Tibial artery (tissue), 4 donors: Measurements from ENCODE around the gene KIF12.

Experiments used
- DNase-seq, 2 donors: peaks; one replicate each; pipeline ENCODE4 v3.0.0-alpha.2; 2019
- H3K27ac ChIP-seq, 2 donors: fragments of 200-600 bp; sonication (generic) in 1 of 2; 1 replicate in 1 of 2; 2 replicates in 1 of 2; pipeline ENCODE4 v1.5.1; 2018 to 2019; ENCODE audit warnings: mild to moderate bottlenecking in 1 of 2
- H3K27me3 ChIP-seq, 2 donors: fragments of 200-600 bp; sonication (generic) in 1 of 2; one replicate each; pipeline versions ENCODE4 v1.5.1 to v1.6.0; 2016 to 2019
- H3K36me3 ChIP-seq, 3 donors: fragments of 200-600 bp; sonication (generic) in 2 of 3; one replicate each; pipeline ENCODE4 v1.5.1; 2016 to 2019; ENCODE audit warnings: mild to moderate bottlenecking in 2 of 3
- H3K4me1 ChIP-seq, 4 donors: fragments of 200-600 bp; sonication (generic) in 2 of 4; 1 replicate in 3 of 4; 2 replicates in 1 of 4; pipeline ENCODE4 v1.5.1; 2016 to 2019
- H3K4me3 ChIP-seq, 2 donors: fragments of 200-600 bp; sonication (generic) in 1 of 2; 1 replicate in 1 of 2; 2 replicates in 1 of 2; pipeline ENCODE4 v1.5.1; 2018 to 2019; ENCODE audit warnings: mild to moderate bottlenecking in 2 of 2
- H3K9me3 ChIP-seq, 3 donors: fragments of 200-600 bp; sonication (generic) in 1 of 3; one replicate each; pipeline ENCODE4 v1.5.1; 2016 to 2019
- CTCF ChIP-seq, 2 experiments: fragments of 200-600 bp in 1 of 2; fragments of 450-650 bp in 1 of 2; IDR thresholded peaks; one replicate each; pipeline ENCODE4 v1.5.1; 2017 to 2019; ENCODE audit warnings: antibody characterized with exemption in 2 of 2, mild to moderate bottlenecking in 1 of 2, moderate library complexity in 1 of 2
- intact Hi-C: fragments of 100-400 bp; cut with DNase I; formaldehyde crosslinking; loops from one replicate; pipeline ENCODE4 v1.15.0; 2023; ENCODE audit warnings: low total_unique reads

KIF12 gene

DNA sequence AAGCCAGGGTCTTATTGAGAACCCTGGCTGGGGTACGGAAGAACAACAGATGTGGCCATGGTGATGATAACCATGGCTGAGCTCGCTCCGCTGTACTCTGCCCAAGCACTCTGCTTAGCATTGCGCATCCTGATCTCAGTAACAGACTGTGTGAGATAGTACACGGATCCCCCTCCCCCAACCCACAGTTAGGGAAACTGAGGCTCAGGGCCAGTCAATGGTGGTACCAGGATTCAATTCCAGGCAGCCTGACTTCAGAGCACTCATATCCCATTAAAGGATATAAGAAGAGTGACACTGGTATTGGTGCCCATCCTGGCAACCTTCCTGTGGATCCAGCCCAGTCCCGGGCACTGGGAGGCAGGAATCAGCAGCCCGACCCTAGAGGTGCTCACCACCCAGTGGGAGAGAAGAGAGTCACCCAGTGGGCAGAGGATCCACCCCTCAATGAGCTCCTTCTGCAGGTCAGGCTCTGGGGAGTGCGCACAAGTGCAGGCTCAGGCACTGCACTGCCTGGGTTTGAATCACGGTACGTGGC lies 26.5 kb upstream of the KIF12 start:
- Histone ChIP-seq H3K36me3 (no peaks in the 10 kb centered on the region), H3K27me3 (no peaks in the 10 kb centered on the region), H3K9me3 (peaks cover 0 to 16% (median 8%) of the 10 kb centered on the region in 3 donors), H3K4me3 (no peak overlapping the region), H3K27ac (no peak overlapping the region), H3K4me1 (peaks cover 0 to 5% (median 0%) of the 10 kb centered on the region in 4 donors)
- TF ChIP-seq CTCF (IDR thresholded peaks at IDR 0.05), result no peak
- intact Hi-C loops, result no loop called here
- no peak for DNase-seq

DNA sequence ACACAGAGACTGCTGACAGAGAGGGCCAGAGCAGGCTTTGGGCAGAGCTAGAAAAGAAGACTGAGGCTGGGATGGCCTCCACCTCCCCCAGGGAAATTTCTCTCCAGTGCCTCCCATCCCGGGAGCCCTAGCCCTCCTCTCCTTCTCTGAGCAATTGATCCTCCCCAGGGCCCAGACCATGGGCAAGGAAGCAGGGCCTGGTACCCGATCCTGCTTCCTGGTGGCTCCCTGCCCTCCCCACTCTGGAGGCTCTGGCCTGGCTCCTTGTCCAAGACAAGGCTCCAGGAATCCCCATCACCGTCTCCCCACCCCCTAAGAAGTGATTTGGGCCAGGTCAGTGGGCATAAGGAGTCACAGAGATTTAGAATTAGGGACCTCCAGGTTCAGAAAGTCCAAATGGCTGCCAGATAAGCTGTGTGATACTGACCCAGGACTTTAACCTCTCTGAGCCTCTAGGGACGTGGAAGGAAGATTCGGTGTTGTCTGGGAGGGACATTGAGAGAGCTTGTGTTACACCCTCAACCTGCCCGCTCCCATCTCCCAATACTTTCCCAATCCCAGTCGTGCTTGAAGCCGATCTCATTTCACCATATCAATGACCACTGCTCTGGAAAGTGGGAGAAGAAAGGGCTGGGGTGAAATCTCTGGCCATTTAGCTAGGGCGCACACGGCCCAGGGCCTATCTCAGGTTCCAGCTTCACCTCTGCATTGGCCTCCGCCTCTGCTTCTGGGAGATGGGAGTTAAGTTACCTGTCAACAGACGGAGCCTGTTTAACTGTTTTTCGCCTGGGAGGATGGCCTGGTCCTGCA lies 25.8 kb upstream of the KIF12 start:
- Histone ChIP-seq H3K36me3 (no peaks in the 10 kb centered on the region), H3K27ac (no peak overlapping the region), H3K27me3 (no peaks in the 10 kb centered on the region), H3K9me3 (peaks cover 0 to 16% (median 8%) of the 10 kb centered on the region in 3 donors), H3K4me3 (no peak overlapping the region), H3K4me1 (peaks cover 0 to 5% (median 0%) of the 10 kb centered on the region in 4 donors)
- intact Hi-C loops, result no loop called here
- no peak for DNase-seq
- no peak for TF ChIP-seq CTCF (IDR thresholded peaks at IDR 0.05)

GRCh38 chr9:114124138-114124537 lies 25.0 kb upstream of the KIF12 start:
- no peak overlapping the region for H3K27ac ChIP-seq
- intact Hi-C loops, result no loop called here
- H3K4me1 ChIP-seq, result peaks cover 0 to 5% (median 0%) of the 10 kb centered on the region in 4 donors
- H3K27me3 ChIP-seq, result no peaks in the 10 kb centered on the region
- no peak for TF ChIP-seq CTCF (IDR thresholded peaks at IDR 0.05)
- H3K36me3 ChIP-seq, result no peaks in the 10 kb centered on the region
- DNase-seq, result no peak
- peaks cover 0 to 16% (median 8%) of the 10 kb centered on the region in 3 donors for H3K9me3 ChIP-seq
- no peak overlapping the region for H3K4me3 ChIP-seq

DNA sequence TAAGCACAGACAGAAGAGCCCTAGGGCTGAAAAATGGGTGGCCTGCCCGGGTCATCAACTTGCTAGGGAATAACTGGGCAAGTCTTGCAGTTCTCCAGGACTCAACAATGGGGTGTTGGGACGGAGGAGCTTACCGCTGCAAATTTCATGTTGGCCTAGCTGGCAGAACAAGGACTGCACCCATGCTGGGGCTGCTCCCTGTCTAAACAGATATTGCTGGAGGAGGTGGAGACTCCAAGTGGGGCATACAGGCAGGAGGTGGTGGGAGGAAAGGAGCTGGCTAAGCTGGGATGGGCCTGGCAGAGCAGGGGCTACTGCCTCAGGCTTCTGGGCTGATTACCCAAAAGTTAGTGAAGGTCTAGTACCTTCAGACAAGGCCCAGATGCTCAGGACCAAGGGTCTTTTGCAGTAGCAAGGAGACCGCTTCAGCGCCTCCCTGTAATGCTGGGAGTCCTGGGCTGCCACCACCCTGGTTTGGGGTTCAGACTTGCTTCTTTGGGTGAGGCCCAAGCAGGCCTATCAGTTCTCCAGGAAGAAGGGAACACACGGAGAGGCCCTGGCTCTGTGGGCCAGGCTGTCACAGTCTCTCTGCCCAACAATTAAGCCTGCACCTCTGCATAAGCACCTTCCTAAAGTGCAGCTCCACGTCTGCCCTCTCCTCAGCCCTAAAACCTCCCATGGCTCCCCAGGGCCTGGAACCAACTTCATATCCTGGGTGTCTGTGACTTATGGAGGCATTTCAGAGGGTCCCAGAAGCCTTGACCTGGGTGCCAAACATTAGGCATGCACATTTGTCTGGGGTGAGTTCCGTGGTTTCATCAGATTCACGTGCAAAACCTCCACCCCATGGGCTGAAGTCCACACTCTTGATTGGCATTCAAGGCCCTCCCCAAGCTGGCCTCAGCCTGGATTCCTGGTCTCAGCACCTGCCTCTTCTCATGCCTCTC lies 24.2 kb upstream of the KIF12 start:
- DNase-seq, result no peak
- TF ChIP-seq CTCF (IDR thresholded peaks at IDR 0.05), result no peak
- Histone ChIP-seq H3K36me3 (no peaks in the 10 kb centered on the region), H3K9me3 (peaks cover 0 to 16% (median 8%) of the 10 kb centered on the region in 3 donors), H3K4me1 (peaks cover 0 to 5% (median 0%) of the 10 kb centered on the region in 4 donors), H3K27ac (no peak overlapping the region), H3K4me3 (no peak overlapping the region), H3K27me3 (no peaks in the 10 kb centered on the region)
- intact Hi-C loops, result no loop called here

DNA sequence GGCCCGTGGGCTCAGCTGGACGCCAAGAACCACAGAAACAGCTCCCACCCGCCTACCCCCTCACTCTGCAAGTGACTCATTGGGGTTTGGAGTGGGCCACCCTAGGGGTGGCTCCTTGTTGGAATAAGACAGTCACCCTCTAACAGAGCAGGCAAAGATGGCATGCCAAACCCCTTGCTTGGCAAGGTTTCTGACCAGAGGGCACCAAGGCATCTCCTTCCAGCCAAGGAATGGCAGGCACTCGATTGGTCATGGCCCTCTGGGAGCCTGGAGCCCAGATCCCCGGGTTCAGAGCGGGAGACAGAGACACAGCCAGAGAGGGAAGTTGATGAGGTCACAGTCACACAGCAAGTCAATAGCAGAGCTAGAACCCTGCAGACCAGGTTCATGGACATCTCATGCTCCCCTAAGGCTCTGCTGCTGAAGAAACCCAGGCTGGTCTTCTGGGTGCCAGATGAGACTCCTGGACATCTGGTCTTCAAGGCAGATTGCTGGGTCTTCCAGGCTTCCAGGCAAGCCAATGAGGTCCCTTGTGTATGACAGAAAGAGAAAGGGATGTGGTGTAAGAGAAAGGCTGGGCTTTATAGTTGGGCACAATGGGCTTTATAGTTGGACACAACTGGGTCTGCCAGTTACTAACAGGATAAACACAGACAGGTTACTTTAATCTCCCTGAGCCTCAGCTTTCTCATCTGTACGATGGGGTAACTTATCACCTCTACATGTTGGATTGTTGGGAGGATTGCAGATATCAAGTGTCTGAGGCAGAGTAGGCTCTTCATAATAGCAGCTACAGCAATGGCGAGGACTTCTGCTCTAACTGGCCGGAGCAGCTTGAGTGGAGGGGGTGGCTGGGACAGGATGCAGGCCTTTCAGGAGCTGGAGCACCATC lies 23.3 kb upstream of the KIF12 start:
- TF ChIP-seq CTCF (IDR thresholded peaks at IDR 0.05), result no peak
- Histone ChIP-seq H3K4me1 (peaks cover 0 to 5% (median 0%) of the 10 kb centered on the region in 4 donors), H3K36me3 (no peaks in the 10 kb centered on the region), H3K27ac (no peak overlapping the region), H3K27me3 (no peaks in the 10 kb centered on the region), H3K4me3 (no peak overlapping the region), H3K9me3 (peaks cover 0 to 7% (median 1%) of the 10 kb centered on the region in 3 donors)
- DNase-seq, result no peak
- intact Hi-C loops, result no loop called here
